ENCODE data around the gene ZNF546.

DNA sequence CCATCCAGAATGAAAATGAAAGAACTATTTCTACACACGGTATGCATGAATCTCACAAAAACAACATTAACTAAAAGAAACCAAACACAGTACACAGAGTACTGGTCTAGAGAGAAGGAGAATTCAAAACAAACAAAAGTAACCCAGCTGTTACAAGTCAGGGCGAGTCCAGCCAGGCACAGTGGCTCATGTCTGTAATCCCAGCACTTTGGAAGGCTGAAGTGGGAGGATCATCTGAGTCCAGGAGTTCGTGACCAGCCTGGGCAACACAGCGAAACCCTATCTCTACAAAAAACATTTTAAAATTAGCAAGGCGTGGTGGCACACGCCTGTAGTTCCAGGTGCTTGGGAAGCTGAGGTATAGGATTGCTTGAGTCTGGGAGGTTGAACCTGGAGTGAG is 27.6 kb upstream of the ZNF546 start:
- no peak for TF ChIP-seq EZH2 (IDR thresholded peaks at IDR 0.05; ENCODE audit: borderline replicate concordance, low read depth, low read length, severe bottlenecking)
- TF ChIP-seq, protein P1, sequence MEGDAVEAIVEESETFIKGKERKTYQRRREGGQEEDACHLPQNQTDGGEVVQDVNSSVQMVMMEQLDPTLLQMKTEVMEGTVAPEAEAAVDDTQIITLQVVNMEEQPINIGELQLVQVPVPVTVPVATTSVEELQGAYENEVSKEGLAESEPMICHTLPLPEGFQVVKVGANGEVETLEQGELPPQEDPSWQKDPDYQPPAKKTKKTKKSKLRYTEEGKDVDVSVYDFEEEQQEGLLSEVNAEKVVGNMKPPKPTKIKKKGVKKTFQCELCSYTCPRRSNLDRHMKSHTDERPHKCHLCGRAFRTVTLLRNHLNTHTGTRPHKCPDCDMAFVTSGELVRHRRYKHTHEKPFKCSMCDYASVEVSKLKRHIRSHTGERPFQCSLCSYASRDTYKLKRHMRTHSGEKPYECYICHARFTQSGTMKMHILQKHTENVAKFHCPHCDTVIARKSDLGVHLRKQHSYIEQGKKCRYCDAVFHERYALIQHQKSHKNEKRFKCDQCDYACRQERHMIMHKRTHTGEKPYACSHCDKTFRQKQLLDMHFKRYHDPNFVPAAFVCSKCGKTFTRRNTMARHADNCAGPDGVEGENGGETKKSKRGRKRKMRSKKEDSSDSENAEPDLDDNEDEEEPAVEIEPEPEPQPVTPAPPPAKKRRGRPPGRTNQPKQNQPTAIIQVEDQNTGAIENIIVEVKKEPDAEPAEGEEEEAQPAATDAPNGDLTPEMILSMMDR (IDR thresholded peaks at IDR 0.05; ENCODE audit: borderline replicate concordance, extremely low read depth, low read length, poor library complexity, severe bottlenecking): no peak
